ENCODE data around the gene IL17RC. TPM values are rescaled to one million over a fixed set of nuclear protein-coding genes. Genes with fewer than 3 reads are reported as not detected.
A peak's percentile ranks its signal among the peaks of the same experiment; 100 is the strongest.

Gene IL17RC
- total RNA-seq, 1 experiment from 2014 or later, result 6.8 TPM

DNA sequence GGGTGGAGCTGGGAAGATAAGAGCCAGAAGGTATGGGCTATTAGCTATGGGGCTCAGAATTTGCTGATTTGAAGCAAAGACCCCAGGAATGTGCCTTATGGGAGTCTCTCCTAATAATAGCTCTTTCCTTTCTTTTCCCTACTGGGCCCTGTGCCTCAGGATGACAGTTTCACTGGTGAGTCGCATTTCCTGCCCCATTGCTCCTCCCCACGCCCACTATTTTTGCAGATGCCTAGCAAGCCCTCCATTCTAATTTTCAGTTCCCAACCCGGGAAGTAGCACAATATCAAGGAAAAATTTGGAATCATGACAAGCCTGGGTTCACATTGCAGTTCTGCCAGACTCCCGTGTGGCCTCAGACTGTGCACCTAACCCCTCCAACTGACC lies 13.7 kb upstream of the IL17RC start:
- no peak overlapping the region for H2AFZ ChIP-seq (ENCODE audit: low read length)
- Mint-ChIP-seq H3K27ac (no peak overlapping the region), H3K27me3 (ENCODE audit: low read depth) (no peaks in the 10 kb centered on the region)

More for the DNA sequence above, 13.7 kb upstream of the IL17RC start:
- no peak overlapping the region for H4K5ac ChIP-seq (ENCODE audit: insufficient read length, low read depth, low read length)
- no peaks in the 10 kb centered on the region for H3K79me1 ChIP-seq (ENCODE audit: insufficient read depth, low read depth, low read length, poor library complexity, severe bottlenecking)
- no peak overlapping the region for H3K9ac ChIP-seq (ENCODE audit: extremely low read depth, insufficient read length, low read length)
- H3K14ac ChIP-seq (ENCODE audit: insufficient read depth, low read length), result 0 out of 2 replicates have a peak overlapping the region, but pooled peaks have one; percentile 25
- H3K27ac ChIP-seq (ENCODE audit: insufficient read length, low read depth, low read length), result no peak overlapping the region
- H4K8ac ChIP-seq (replicated peaks; ENCODE audit: insufficient read length, low read depth, low read length), result no peak overlapping the region
- H2BK15ac ChIP-seq (ENCODE audit: low read depth, low read length), result no peak overlapping the region
- no peak for DNase-seq
- no peak overlapping the region for H3K23ac ChIP-seq (ENCODE audit: insufficient read length, low read depth, low read length)
- no peaks in the 10 kb centered on the region for H3K9me3 ChIP-seq (ENCODE audit: control insufficient read depth, low read depth, low read length)
- no peaks in the 10 kb centered on the region for H3K27me3 ChIP-seq (ENCODE audit: insufficient read depth, low read length)
- no peak for TF ChIP-seq CTCF (conservative IDR thresholded peaks at IDR 0.05)
- peaks cover 15 to 27% of the 10 kb centered on the region in 2 experiments for H3K4me1 Mint-ChIP-seq
- no peak overlapping the region for H2AK5ac ChIP-seq (ENCODE audit: insufficient read length, low read length)
- no peaks in the 10 kb centered on the region for H3K36me3 Mint-ChIP-seq (ENCODE audit: insufficient read depth in 1 of 3, low read depth in 3 of 3)
- no peak overlapping the region for H2BK120ac ChIP-seq (ENCODE audit: low read depth, low read length, poor library complexity, severe bottlenecking)
- no CpG with 5 or more reads among the region's 4 CpGs for WGBS (ENCODE audit: extremely low coverage, insufficient read length, low lambda C conversion rate)
- no peak overlapping the region; a peak in 1 of 5 replicates for H3K4me3 Mint-ChIP-seq
- H3K4me2 ChIP-seq (ENCODE audit: insufficient read depth, insufficient read length, low read length), result peak overlapping the region; percentile 9
- H2BK5ac ChIP-seq (ENCODE audit: insufficient read length, low read length), result no peak overlapping the region
- H3K4me1 ChIP-seq (ENCODE audit: insufficient read depth, low read length), result no peaks in the 10 kb centered on the region; the same call in 1 of the 2 replicates
- no peak overlapping the region for H2BK20ac ChIP-seq (ENCODE audit: low read depth, low read length, poor library complexity, severe bottlenecking)
- H3T11ph ChIP-seq (ENCODE audit: low read length), result no peak overlapping the region
- H3K9me3 Mint-ChIP-seq, result no peaks in the 10 kb centered on the region
- H3K56ac ChIP-seq (ENCODE audit: insufficient read length, low read depth, low read length), result no peak overlapping the region
- no peak overlapping the region for H3K4ac ChIP-seq (ENCODE audit: low read depth, low read length)
- H3K79me2 ChIP-seq (ENCODE audit: insufficient read depth, low read length), result no peaks in the 10 kb centered on the region
- no peaks in the 10 kb centered on the region for H4K20me1 ChIP-seq (ENCODE audit: control insufficient read depth, insufficient read depth, insufficient read length)
- H2BK12ac ChIP-seq (ENCODE audit: insufficient read length, low read depth, low read length), result no peak overlapping the region
- H3K23me2 ChIP-seq (ENCODE audit: insufficient read length, low read depth, low read length, poor library complexity, severe bottlenecking), result no peaks in the 10 kb centered on the region
- no peak overlapping the region for H3K18ac ChIP-seq (ENCODE audit: insufficient read length, low read depth, low read length)
- no peak overlapping the region for H4K91ac ChIP-seq (ENCODE audit: insufficient read length, low read depth, low read length)

Data from H9 (cell line).